HT-29 (cell line): ENCODE results near the gene SPATA2L. TPM values are rescaled to one million over a fixed set of nuclear protein-coding genes. Genes with fewer than 3 reads are reported as not detected.

Source experiments
- DNase-seq: peaks from one replicate; pipeline ENCODE4 v3.0.0-alpha.2; 2015; ENCODE audit warnings: low spot score
- total RNA-seq: library from RNA; depleted of rRNA; stranded (reverse); fragments of >200 nt; shearing (Covaris generic); gene quantifications from 2 replicates; pipeline ENCODE4 v1.2.3, GENCODE V29; 2014

The SPATA2L gene
- total RNA-seq, 1 experiment from 2014 or later, result 83.7 TPM

GRCh38 chr16:89729293-89729692 is 27.8 kb upstream of the SPATA2L start:
- no peak for DNase-seq

GRCh38 chr16:89727406-89728120 is 26.1 kb upstream of the SPATA2L start:
- no peak for DNase-seq

GRCh38 chr16:89723279-89724250 is 22.1 kb upstream of the SPATA2L start:
- no peak for DNase-seq

GRCh38 chr16:89722392-89723278 is 21.1 kb upstream of the SPATA2L start:
- peak; percentile 75 for DNase-seq

- DNase-seq, result peak; percentile 58
Observed at GRCh38 chr16:89721546-89722391, 20.3 kb upstream of the SPATA2L start.

- peak; percentile 86 for DNase-seq
Observed at GRCh38 chr16:89720813-89721545, 19.5 kb upstream of the SPATA2L start, which contains the start of the genes VPS9D1 and ZNF276. TSS of gene VPS9D1 (minus strand) at chr16:89720898. CDS start at chr16:89720861, 37 bp downstream. TSS of gene ZNF276 (plus strand) at chr16:89721537. CDS start at chr16:89721641, 104 bp downstream.

GRCh38 chr16:89720551-89720812 is 19.0 kb upstream of the SPATA2L start:
- peak; percentile 32 for DNase-seq

- DNase-seq, result no peak
Observed at GRCh38 chr16:89717688-89718505, 16.4 kb upstream of the SPATA2L start.

GRCh38 chr16:89716916-89717687 is 15.6 kb upstream of the SPATA2L start:
- no peak for DNase-seq

- DNase-seq, result no peak
Observed at GRCh38 chr16:89716493-89716892, 15.0 kb upstream of the SPATA2L start.

GRCh38 chr16:89712274-89712781 is 10.8 kb upstream of the SPATA2L start:
- no peak for DNase-seq

GRCh38 chr16:89711601-89712273 is 10.2 kb upstream of the SPATA2L start:
- DNase-seq, result peak; percentile 75

GRCh38 chr16:89710709-89711564 is 9.4 kb upstream of the SPATA2L start:
- DNase-seq, result no peak

- no peak for DNase-seq
Observed at GRCh38 chr16:89709716-89710432, 8.4 kb upstream of the SPATA2L start.

GRCh38 chr16:89709166-89709565 is 7.7 kb upstream of the SPATA2L start:
- no peak for DNase-seq

GRCh38 chr16:89708481-89708931 is 7.0 kb upstream of the SPATA2L start:
- DNase-seq, result no peak
